Measurements from ENCODE around the gene STPG4. TPM values are rescaled to one million over a fixed set of nuclear protein-coding genes. Genes with fewer than 3 reads are reported as not detected.

STPG4 gene
- total RNA-seq, 1 experiment from 2014 or later: 0.13 TPM

DNA sequence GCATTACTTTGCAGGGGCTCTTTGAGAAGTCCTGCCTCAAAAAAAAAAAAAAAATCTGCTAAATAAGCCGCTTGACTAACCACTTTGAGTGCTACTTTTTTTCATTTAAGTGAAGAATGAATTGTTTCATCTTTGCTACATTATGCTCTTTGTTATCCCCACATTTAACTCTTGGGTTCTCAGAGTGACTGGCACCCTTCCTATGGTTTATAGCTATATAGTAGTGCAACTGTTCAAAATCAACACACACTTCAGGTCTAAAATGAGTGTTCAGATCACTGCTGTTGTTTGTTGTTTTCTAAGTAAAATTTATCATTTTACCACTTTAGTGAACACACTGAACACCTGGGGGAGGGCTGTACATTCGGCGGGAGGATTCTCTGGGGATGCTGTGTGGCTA, 13.6 kb downstream of the STPG4 start:
- Histone ChIP-seq H3K14ac (ENCODE audit: insufficient read depth, low read length) (no peak overlapping the region), H4K5ac (ENCODE audit: insufficient read length, low read depth, low read length) (no peak overlapping the region), H3K18ac (ENCODE audit: insufficient read length, low read depth, low read length) (no peak overlapping the region), H3K79me1 (ENCODE audit: insufficient read depth, low read depth, low read length, poor library complexity, severe bottlenecking) (no peaks in the 10 kb centered on the region), H2AFZ (ENCODE audit: low read length) (no peak overlapping the region), H2BK5ac (ENCODE audit: insufficient read length, low read length) (no peak overlapping the region), H3K23ac (ENCODE audit: insufficient read length, low read depth, low read length) (no peak overlapping the region), H3K23me2 (ENCODE audit: insufficient read length, low read depth, low read length, poor library complexity, severe bottlenecking) (no peaks in the 10 kb centered on the region), H3K4ac (ENCODE audit: low read depth, low read length) (no peak overlapping the region), H2BK12ac (ENCODE audit: insufficient read length, low read depth, low read length) (no peak overlapping the region), H2BK120ac (ENCODE audit: low read depth, low read length, poor library complexity, severe bottlenecking) (no peak overlapping the region), H3K4me1 (ENCODE audit: insufficient read depth, low read length) (no peaks in the 10 kb centered on the region), H2BK15ac (ENCODE audit: low read depth, low read length) (no peak overlapping the region), H3K4me2 (ENCODE audit: insufficient read depth, insufficient read length, low read length) (no peak overlapping the region), H3K27me3 (ENCODE audit: insufficient read depth, low read length) (no peaks in the 10 kb centered on the region), H3K9me3 (ENCODE audit: control insufficient read depth, low read depth, low read length) (no peaks in the 10 kb centered on the region), H4K8ac (replicated peaks; ENCODE audit: insufficient read length, low read depth, low read length) (no peak overlapping the region), H3T11ph (ENCODE audit: low read length) (no peak overlapping the region), H4K91ac (ENCODE audit: insufficient read length, low read depth, low read length) (no peak overlapping the region), H4K20me1 (ENCODE audit: control insufficient read depth, insufficient read depth, insufficient read length) (no peaks in the 10 kb centered on the region), H3K79me2 (ENCODE audit: insufficient read depth, low read length) (no peaks in the 10 kb centered on the region), H3K56ac (ENCODE audit: insufficient read length, low read depth, low read length) (no peak overlapping the region), H2AK5ac (ENCODE audit: insufficient read length, low read length) (no peak overlapping the region), H2BK20ac (ENCODE audit: low read depth, low read length, poor library complexity, severe bottlenecking) (no peak overlapping the region), H3K9ac (ENCODE audit: extremely low read depth, insufficient read length, low read length) (no peak overlapping the region), H3K27ac (ENCODE audit: insufficient read length, low read depth, low read length) (no peak overlapping the region)
- Mint-ChIP-seq H3K4me3 (no peak overlapping the region), H3K27me3 (ENCODE audit: low read depth) (no peaks in the 10 kb centered on the region), H3K4me1 (no peaks in the 10 kb centered on the region), H3K27ac (no peak overlapping the region; a peak in 1 of 7 replicates), H3K36me3 (ENCODE audit: insufficient read depth in 1 of 3, low read depth in 3 of 3) (peaks cover 12 to 31% (median 13%) of the 10 kb centered on the region in 3 experiments; a peak in 6 of 7 replicates), H3K9me3 (peaks cover 8 to 11% of the 10 kb centered on the region in 2 experiments; a peak in 3 of 5 replicates)
- no CpG with 5 or more reads among the region's 3 CpGs for WGBS (ENCODE audit: extremely low coverage, insufficient read length, low lambda C conversion rate)
- TF ChIP-seq CTCF (conservative IDR thresholded peaks at IDR 0.05): no peak
- DNase-seq: no peak
